NCI-H187 treated with DMSO at 0.1 percent for 48 hours (cell line): ENCODE data around the gene CLEC16A.

Experiments
- DNase-seq: peaks from one replicate; lab custom pipeline; 2025; lab: John Stamatoyannopoulos, UW

Gene CLEC16A

GRCh38 chr16:11161974-11162373, 217.6 kb downstream of the CLEC16A start:
- DNase-seq = no peak

- DNase-seq = no peak
Measured at GRCh38 chr16:11162586-11163268, 218.4 kb downstream of the CLEC16A start.

GRCh38 chr16:11163761-11164261, 219.4 kb downstream of the CLEC16A start:
- DNase-seq = no peak

GRCh38 chr16:11164482-11165270, 220.3 kb downstream of the CLEC16A start:
- DNase-seq = no peak

GRCh38 chr16:11165349-11165748, 221.0 kb downstream of the CLEC16A start:
- no peak for DNase-seq

- no peak for DNase-seq
Measured at GRCh38 chr16:11165894-11166665, 221.7 kb downstream of the CLEC16A start.

- DNase-seq = no peak
Measured at GRCh38 chr16:11167581-11167980, 223.2 kb downstream of the CLEC16A start.

GRCh38 chr16:11168386-11169051, 224.2 kb downstream of the CLEC16A start:
- DNase-seq = no peak

GRCh38 chr16:11169641-11170040, 225.3 kb downstream of the CLEC16A start:
- peak; percentile 32 for DNase-seq

GRCh38 chr16:11170201-11170600, 225.8 kb downstream of the CLEC16A start:
- DNase-seq = no peak

- DNase-seq = no peak
Measured at GRCh38 chr16:11170696-11171447, 226.5 kb downstream of the CLEC16A start.

- no peak for DNase-seq
Measured at GRCh38 chr16:11171448-11171709, 227.0 kb downstream of the CLEC16A start.

GRCh38 chr16:11171757-11172299, 227.5 kb downstream of the CLEC16A start:
- DNase-seq = no peak

- DNase-seq = no peak
Measured at GRCh38 chr16:11173426-11173825, 229.1 kb downstream of the CLEC16A start.

GRCh38 chr16:11174141-11174540, 229.8 kb downstream of the CLEC16A start:
- no peak for DNase-seq

- DNase-seq = no peak
Measured at GRCh38 chr16:11175106-11175786, 230.9 kb downstream of the CLEC16A start.

GRCh38 chr16:11175787-11176341, 231.5 kb downstream of the CLEC16A start:
- DNase-seq = no peak

GRCh38 chr16:11177578-11178160, 233.3 kb downstream of the CLEC16A start:
- no peak for DNase-seq

- DNase-seq = no peak
Measured at GRCh38 chr16:11178424-11178823, 234.1 kb downstream of the CLEC16A start.

- no peak for DNase-seq
Measured at GRCh38 chr16:11179574-11179973, 235.2 kb downstream of the CLEC16A start.
